ENCODE results near the gene GSTM3. TPM values are rescaled to one million over a fixed set of nuclear protein-coding genes. Genes with fewer than 3 reads are reported as not detected.
"Not testable (repeated sequence)": the region's sequence is repeated elsewhere in the genome, so short reads cannot be mapped to it uniquely, and the experiment has no call there.

Gene GSTM3
- total RNA-seq, 1 experiment from 2014 or later = 49.2 TPM

GRCh38 chr1:109762039-109762585 lies 21.3 kb upstream of the GSTM3 start:
- DNase-seq (ENCODE audit: low spot score) = no peak

GRCh38 chr1:109761227-109762038 lies 20.6 kb upstream of the GSTM3 start:
- no peak for DNase-seq (ENCODE audit: low spot score)

GRCh38 chr1:109760581-109761226 lies 19.9 kb upstream of the GSTM3 start:
- DNase-seq (ENCODE audit: low spot score) = no peak

- DNase-seq (ENCODE audit: low spot score) = no peak
Observed at GRCh38 chr1:109759513-109760334, 18.9 kb upstream of the GSTM3 start.

GRCh38 chr1:109757936-109758786 lies 17.3 kb upstream of the GSTM3 start:
- DNase-seq (ENCODE audit: low spot score) = no peak

GRCh38 chr1:109756848-109757521 lies 16.1 kb upstream of the GSTM3 start:
- DNase-seq (ENCODE audit: low spot score) = no peak

- DNase-seq (ENCODE audit: low spot score) = not testable (repeated sequence)
Observed at GRCh38 chr1:109756325-109756724, 15.5 kb upstream of the GSTM3 start.

- DNase-seq (ENCODE audit: low spot score) = no peak
Observed at GRCh38 chr1:109754738-109755137, 13.9 kb upstream of the GSTM3 start.

- no peak for DNase-seq (ENCODE audit: low spot score)
Observed at GRCh38 chr1:109751531-109752260, 10.9 kb upstream of the GSTM3 start.

GRCh38 chr1:109750920-109751319 lies 10.1 kb upstream of the GSTM3 start:
- DNase-seq (ENCODE audit: low spot score) = no peak

- no peak for DNase-seq (ENCODE audit: low spot score)
Observed at GRCh38 chr1:109750241-109750882, 9.5 kb upstream of the GSTM3 start.

GRCh38 chr1:109749221-109749620 lies 8.4 kb upstream of the GSTM3 start:
- no peak for DNase-seq (ENCODE audit: low spot score)

- not testable (repeated sequence) for DNase-seq (ENCODE audit: low spot score)
Observed at GRCh38 chr1:109748311-109748710, 7.5 kb upstream of the GSTM3 start.

GRCh38 chr1:109739738-109740614 lies 862 bp downstream of the GSTM3 start:
- peak; percentile 27 for DNase-seq (ENCODE audit: low spot score)

GRCh38 chr1:109733236-109733870 lies 7.5 kb downstream of the GSTM3 start:
- no peak for DNase-seq (ENCODE audit: low spot score)

GRCh38 chr1:109732390-109732881 lies 8.4 kb downstream of the GSTM3 start:
- DNase-seq (ENCODE audit: low spot score) = no peak

GRCh38 chr1:109730666-109731065 lies 10.2 kb downstream of the GSTM3 start:
- no peak for DNase-seq (ENCODE audit: low spot score)

GRCh38 chr1:109728870-109729269 lies 12.0 kb downstream of the GSTM3 start:
- no peak for DNase-seq (ENCODE audit: low spot score)

Measured in A172 (cell line).